Left renal pelvis (tissue), 4 donors: Measurements from ENCODE around the gene ESYT3. TPM values are rescaled to one million over a fixed set of nuclear protein-coding genes. Genes with fewer than 3 reads are reported as not detected.
"Not testable (repeated sequence)": the region's sequence is repeated elsewhere in the genome, so short reads cannot be mapped to it uniquely, and the experiment has no call there.

Experiments used
- DNase-seq, 4 donors: peaks; one replicate each; pipeline ENCODE4 v3.0.0-alpha.2; 2013; ENCODE audit warnings: low read depth in 4 of 4, low spot score in 3 of 4
- polyA plus RNA-seq, 4 donors: library from polyadenylated mRNA; unstranded; fragments of 120-200 nt; gene quantifications; one replicate each; pipeline ENCODE4 v1.2.1, GENCODE V29; 2013; ENCODE audit not compliant: insufficient read length in 4 of 4

The ESYT3 gene
- polyA plus RNA-seq, 4 donors: 0.50 to 1.9 (median 1.7) TPM

GRCh38 chr3:138441742-138442141 lies 7.3 kb downstream of the ESYT3 start:
- no peak for DNase-seq

- DNase-seq: no peak
Observed at GRCh38 chr3:138442433-138442832, 8.0 kb downstream of the ESYT3 start.

- DNase-seq: no peak
Observed at GRCh38 chr3:138443091-138443490, 8.7 kb downstream of the ESYT3 start.

- DNase-seq: no peak
Observed at GRCh38 chr3:138443521-138444503, 9.4 kb downstream of the ESYT3 start.

GRCh38 chr3:138445236-138445635 lies 10.8 kb downstream of the ESYT3 start:
- DNase-seq: no peak

- no peak for DNase-seq
Observed at GRCh38 chr3:138445654-138446053, 11.2 kb downstream of the ESYT3 start.

- no peak for DNase-seq
Observed at GRCh38 chr3:138448631-138449030, 14.2 kb downstream of the ESYT3 start.

- no peak for DNase-seq
Observed at GRCh38 chr3:138449490-138449889, 15.1 kb downstream of the ESYT3 start.

GRCh38 chr3:138450181-138450580 lies 15.8 kb downstream of the ESYT3 start:
- DNase-seq: no peak

- no peak for DNase-seq
Observed at GRCh38 chr3:138450704-138451424, 16.4 kb downstream of the ESYT3 start.

- DNase-seq: no peak
Observed at GRCh38 chr3:138451595-138452162, 17.3 kb downstream of the ESYT3 start.

- no peak for DNase-seq
Observed at GRCh38 chr3:138452436-138452835, 18.0 kb downstream of the ESYT3 start.

GRCh38 chr3:138453940-138454339 lies 19.5 kb downstream of the ESYT3 start:
- not testable (repeated sequence) for DNase-seq

- DNase-seq: no peak
Observed at GRCh38 chr3:138455801-138456716, 21.6 kb downstream of the ESYT3 start.

- DNase-seq: no peak
Observed at GRCh38 chr3:138456961-138457862, 22.8 kb downstream of the ESYT3 start.

- DNase-seq: no peak
Observed at GRCh38 chr3:138457863-138458735, 23.7 kb downstream of the ESYT3 start.

GRCh38 chr3:138458774-138459499 lies 24.5 kb downstream of the ESYT3 start:
- no peak for DNase-seq
